ENCODE measurements around the gene AGGF1.

Gene AGGF1

DNA sequence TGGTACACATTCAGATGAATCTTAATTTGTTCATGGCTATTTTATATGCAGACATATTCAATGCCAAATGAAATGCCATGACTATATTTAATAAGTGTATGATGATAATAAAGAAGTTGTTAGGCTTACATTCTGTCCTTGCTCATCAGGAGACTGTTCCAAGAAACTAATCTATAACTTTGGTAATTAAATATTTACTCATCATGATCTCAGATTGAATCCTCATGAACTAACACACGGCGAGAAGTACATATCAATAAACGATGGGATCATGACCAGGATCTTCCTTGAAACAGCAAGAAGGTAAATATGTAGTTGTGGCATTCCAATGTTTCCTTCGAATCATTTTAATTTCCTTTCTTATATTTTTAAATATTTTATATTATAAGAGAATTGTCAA, 12.5 kb upstream of the AGGF1 start:
- in situ Hi-C loops (cut with HindIII; ENCODE audit: low pct_ligation_motif_present, low sequenced_read_pairs), result no loop called here
- DNase-seq, result no peak
- no peaks in the 10 kb centered on the region for H3K27me3 ChIP-seq (replicated peaks)
- no peaks in the 10 kb centered on the region for H3K36me3 ChIP-seq (replicated peaks)
- TF ChIP-seq, protein P1, sequence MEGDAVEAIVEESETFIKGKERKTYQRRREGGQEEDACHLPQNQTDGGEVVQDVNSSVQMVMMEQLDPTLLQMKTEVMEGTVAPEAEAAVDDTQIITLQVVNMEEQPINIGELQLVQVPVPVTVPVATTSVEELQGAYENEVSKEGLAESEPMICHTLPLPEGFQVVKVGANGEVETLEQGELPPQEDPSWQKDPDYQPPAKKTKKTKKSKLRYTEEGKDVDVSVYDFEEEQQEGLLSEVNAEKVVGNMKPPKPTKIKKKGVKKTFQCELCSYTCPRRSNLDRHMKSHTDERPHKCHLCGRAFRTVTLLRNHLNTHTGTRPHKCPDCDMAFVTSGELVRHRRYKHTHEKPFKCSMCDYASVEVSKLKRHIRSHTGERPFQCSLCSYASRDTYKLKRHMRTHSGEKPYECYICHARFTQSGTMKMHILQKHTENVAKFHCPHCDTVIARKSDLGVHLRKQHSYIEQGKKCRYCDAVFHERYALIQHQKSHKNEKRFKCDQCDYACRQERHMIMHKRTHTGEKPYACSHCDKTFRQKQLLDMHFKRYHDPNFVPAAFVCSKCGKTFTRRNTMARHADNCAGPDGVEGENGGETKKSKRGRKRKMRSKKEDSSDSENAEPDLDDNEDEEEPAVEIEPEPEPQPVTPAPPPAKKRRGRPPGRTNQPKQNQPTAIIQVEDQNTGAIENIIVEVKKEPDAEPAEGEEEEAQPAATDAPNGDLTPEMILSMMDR (IDR thresholded peaks at IDR 0.05; ENCODE audit: low read depth, low read length, missing control alignments), result no peak
- H3K4me3 ChIP-seq (ENCODE audit: low read depth, low read length), result no peak overlapping the region
- H3K27ac ChIP-seq, result no peak overlapping the region

DNA sequence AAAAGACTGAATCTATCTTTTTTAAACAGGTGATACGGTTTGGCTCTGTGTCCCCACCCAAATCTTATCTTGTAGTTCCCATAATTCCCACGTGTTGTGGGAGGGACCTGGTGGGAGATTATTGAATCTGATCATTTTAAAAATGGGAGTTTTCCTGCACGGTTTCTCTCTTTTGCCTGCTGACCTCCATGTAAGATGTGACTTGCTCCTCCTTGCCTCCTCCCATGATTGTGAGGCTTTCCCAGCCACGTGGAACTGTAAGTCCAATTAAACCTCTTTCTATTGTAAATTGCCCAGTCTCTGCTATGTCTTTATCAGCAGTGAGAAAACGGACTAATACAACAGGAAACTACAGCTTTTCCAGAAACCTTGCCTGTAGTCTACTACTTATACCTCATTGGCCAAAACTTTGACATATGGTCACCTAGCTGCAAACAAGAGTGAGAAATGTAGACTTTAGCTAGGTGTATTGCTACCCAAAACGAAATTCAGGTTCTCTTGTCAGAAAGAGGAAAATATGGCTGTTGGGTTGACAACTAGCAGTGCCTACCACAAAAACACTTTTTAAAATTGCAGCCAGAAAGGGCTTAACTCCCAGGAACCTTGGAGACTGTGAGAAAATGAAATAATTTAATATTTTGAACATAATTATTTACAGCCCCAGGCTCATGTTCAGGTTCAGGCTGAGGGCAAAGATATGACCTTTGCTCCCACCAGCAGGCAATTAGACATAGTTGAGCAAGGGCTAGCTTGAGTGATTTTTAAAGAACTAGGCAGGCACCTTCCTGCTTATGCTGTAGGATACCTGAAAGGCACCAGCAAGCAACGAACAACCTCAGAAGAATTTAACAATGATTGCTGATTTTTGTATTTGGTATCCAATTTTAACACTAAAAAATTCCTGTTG, 7.4 kb upstream of the AGGF1 start:
- TF ChIP-seq, protein P1 (IDR thresholded peaks at IDR 0.05; ENCODE audit: low read depth, low read length, missing control alignments), result no peak
- H3K4me3 ChIP-seq (ENCODE audit: low read depth, low read length), result no peak overlapping the region
- in situ Hi-C loops (cut with HindIII; ENCODE audit: low pct_ligation_motif_present, low sequenced_read_pairs), result no loop called here
- H3K27me3 ChIP-seq (replicated peaks), result no peaks in the 10 kb centered on the region
- H3K36me3 ChIP-seq (replicated peaks), result no peaks in the 10 kb centered on the region
- H3K27ac ChIP-seq, result no peak overlapping the region
- no peak for DNase-seq

DNA sequence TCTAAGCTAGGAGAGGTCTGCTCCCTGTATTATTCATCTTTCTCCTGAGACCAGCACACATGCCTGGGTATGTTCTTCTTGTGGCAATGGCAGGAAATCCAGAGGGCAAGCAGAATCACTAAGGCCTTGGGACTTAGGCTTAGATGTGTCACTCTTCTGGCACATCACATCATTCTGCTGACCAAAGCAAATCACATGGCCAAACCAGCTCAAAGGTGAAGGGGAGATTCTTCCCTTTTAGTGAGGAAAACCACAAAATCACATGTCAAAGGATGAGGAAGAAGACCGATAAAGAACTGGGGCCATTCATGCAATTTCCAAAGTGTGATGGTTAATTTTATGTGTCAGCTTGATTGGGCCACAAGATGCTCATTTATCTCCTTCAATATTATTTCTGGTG, 5.7 kb upstream of the AGGF1 start:
- Histone ChIP-seq H3K4me3 (ENCODE audit: low read depth, low read length) (no peak overlapping the region), H3K36me3 (replicated peaks) (no peaks in the 10 kb centered on the region), H3K27ac (no peak overlapping the region), H3K27me3 (replicated peaks) (no peaks in the 10 kb centered on the region)
- in situ Hi-C loops (cut with HindIII; ENCODE audit: low pct_ligation_motif_present, low sequenced_read_pairs), result no loop called here
- TF ChIP-seq, protein P1 (IDR thresholded peaks at IDR 0.05; ENCODE audit: low read depth, low read length, missing control alignments), result no peak
- no peak for DNase-seq

DNA sequence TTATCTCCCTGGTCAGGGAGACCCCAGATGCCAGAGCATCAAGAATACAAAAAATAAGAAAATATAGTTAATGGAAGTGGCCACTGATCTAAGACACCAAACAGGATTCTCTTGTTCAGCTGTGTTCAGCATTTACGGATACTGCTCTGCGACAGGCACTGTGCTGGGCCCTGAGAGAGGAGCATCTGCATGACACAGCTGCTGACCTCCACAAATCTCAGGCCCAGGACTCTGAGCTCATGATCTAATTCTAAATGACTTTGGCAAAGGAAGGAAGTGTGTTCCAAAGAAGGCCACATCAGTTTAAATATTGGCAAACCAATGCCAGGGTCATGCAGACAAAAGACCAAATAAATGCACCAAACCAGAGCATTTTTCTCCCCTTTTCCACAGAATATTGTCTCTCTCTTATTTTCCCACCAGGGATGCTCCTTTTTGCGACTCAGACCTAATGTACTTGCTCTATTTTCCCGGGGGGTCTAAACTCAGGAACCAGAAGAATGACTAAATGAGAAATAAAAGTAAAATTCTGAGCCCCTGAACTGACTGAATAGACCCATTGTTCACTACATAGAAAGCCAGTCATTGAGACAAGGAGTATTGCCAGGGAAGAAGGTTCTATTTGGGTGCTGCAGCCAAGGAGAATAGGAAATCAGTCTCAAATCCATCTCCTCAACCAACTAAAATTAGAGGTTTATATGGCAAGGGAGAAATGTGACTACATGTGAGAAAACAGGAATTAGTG, 1.4 kb upstream of the AGGF1 start:
- no peak for DNase-seq
- no peak overlapping the region for H3K27ac ChIP-seq
- H3K27me3 ChIP-seq (replicated peaks), result no peaks in the 10 kb centered on the region
- TF ChIP-seq, protein P1 (IDR thresholded peaks at IDR 0.05; ENCODE audit: low read depth, low read length, missing control alignments), result no peak
- H3K4me3 ChIP-seq (ENCODE audit: low read depth, low read length), result no peak overlapping the region
- in situ Hi-C loops (cut with HindIII; ENCODE audit: low pct_ligation_motif_present, low sequenced_read_pairs), result no loop called here
- no peaks in the 10 kb centered on the region for H3K36me3 ChIP-seq (replicated peaks)

DNA sequence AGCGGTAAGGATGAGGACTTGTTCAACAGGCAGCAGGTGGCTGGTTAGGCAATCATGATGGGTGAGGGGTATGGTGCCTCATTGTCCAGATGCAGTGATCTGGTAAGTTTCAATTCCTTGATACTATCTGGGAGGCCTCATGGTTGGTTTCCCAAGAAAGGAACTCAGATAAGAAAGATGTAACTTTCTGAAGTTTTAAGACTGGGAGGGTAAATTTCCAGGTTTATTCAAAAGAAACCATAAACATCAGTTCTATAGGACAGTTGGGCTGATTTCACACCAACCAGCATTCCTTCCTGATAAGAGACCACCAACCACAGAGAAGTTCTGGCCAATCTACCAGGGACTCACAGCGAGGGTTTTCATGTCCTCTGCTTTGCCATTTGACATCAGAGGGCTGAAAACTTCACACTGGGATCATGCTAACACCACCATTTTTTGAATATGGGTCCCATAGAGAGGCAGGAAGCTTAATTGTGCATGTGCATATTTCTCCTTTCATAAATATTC, 773 bp upstream of the AGGF1 start:
- Histone ChIP-seq H3K27ac (no peak overlapping the region), H3K36me3 (replicated peaks) (no peaks in the 10 kb centered on the region), H3K4me3 (ENCODE audit: low read depth, low read length) (no peak overlapping the region), H3K27me3 (replicated peaks) (no peaks in the 10 kb centered on the region)
- in situ Hi-C loops (cut with HindIII; ENCODE audit: low pct_ligation_motif_present, low sequenced_read_pairs), result no loop called here
- TF ChIP-seq, protein P1 (IDR thresholded peaks at IDR 0.05; ENCODE audit: low read depth, low read length, missing control alignments), result no peak
- DNase-seq, result no peak

All from brain microvascular endothelial cell (primary cell).